T1000 (cell line): ENCODE data around the gene TCTN1.
"Not testable (repeated sequence)": the region's sequence is repeated elsewhere in the genome, so short reads cannot be mapped to it uniquely, and the experiment has no call there.

Experiments used
- DNase-seq: peaks from one replicate; lab custom pipeline; 2025; ENCODE audit warnings: mixed read lengths; lab: John Stamatoyannopoulos, UW

Gene TCTN1

DNA sequence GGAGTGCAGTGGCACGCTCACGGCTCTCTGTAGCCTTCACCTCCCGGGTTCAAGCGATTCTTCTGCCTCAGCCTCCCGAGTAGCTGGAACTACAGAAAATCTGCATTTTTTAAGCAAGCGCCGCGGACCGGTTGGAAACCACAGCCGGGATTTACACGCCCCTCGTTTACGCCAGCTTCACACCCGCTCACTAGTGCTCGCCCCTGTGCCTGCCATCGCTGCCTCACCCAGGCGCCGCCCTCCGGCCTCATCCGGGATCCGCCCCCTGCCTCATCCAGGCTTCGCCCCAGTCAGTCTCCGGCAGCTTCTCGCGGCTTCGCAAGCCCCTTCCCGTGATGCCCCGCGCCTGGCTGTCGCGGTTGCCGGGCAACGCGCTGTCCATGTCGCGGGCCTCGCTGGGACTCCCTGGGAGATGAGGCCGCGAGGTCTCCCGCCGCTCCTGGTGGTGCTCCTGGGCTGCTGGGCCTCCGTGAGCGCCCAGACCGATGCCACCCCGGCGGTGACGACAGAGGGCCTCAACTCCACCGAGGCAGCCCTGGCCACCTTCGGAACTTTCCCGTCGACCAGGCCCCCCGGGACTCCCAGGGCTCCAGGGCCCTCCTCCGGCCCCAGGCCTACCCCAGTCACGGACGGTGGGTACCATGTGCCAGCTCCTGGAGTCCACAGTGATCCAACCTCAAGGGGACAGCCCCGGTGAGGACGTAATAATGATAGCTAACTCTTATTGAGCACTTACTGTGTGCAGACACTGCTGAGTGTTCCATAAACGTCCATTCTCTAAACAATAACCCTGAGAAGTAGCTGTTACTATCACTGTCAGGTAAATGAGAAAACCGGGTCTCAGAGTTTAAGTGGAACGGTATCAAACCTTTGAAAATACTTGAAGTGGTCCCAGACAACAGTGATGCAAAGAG, at the start of gene TCTN1:
TCTN1 (plus strand) TSS at position 359 of the 914 bp plus-strand sequence; CDS start at position 413, 54 bp downstream.
- DNase-seq: peak; percentile 92

DNA sequence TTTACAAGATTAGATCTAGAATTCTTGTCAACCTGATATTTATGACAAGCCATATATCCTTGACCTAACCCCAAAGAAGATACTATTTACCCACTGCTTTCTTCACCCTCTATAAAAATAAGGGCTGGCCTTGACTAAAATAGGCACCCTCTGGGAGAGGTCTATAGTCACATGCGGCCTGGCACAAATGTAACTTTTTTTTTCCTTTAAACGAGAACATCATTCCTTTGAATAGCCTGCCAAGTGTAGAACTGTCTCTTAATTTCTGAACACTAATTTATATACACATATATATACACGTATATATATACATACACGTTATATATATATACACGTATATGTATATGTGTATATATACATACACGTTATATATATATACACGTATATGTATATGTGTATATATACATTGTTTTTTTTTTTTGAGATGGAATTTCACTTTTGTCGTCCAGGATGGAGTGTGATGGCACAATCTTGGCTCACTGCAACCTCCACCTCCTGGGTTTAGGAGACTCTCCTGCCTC, 49.4 kb upstream of the TCTN1 start:
- DNase-seq: no peak

GRCh38 chr12:110565894-110566871, 47.7 kb upstream of the TCTN1 start:
- no peak for DNase-seq

DNA sequence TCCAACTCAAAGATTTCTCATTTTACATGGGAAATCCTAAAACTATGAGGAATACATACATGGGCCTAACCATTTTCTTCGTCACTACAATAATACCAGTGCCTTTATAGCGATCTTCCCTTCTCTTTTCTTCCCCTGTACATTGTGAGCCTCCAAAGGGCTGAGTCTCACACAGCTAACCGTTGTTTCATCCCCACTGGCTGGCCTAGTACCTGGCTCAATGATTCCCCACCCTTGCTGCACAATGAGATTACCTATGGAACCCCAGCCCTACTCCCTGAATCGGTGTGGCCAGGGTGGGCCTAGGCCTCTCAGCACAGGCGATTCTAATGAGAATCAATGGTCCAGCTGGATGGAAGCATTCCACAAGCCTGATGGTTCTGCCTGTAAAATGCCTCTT, 46.9 kb upstream of the TCTN1 start:
- DNase-seq: no peak

DNA sequence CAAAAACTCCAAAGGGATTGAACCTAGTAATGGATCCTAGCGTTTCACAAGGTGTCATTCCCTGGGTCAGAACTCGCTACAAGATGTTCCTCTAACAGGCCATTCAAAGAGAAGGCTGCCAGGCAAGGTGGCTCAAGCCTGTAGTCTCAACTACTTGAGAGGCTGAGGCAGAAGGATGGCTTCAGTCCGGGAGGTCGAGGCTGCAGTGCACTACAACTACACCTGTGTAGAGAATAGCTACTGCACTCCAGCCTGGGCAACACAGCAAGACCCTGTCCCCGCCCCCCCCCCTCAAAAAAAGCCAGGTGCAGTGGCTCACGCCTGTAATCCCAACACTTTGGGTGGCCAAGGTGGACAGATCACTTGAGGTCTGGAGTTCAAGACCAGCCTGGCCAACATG, 45.2 kb upstream of the TCTN1 start:
- no peak for DNase-seq

DNA sequence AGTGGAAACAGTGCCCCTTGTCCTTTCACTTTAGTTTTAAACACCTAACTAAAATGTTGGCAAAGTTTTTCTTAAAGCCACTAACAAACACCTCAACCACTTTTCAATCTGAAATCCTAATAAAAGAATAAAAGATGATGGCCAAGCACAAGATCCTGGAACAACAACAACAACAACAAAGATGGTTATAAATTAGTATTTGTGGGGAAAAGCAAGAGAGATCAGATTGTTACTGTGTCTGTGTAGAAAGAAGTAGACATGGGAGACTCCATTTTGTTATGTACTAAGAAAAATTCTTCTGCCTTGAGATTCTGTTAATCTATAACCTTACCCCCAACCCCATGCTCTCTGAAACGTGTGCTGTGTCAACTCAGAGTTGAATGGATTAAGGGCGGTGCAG, 44.1 kb upstream of the TCTN1 start:
- DNase-seq: not testable (repeated sequence)

GRCh38 chr12:110570798-110571197, 43.1 kb upstream of the TCTN1 start:
- not testable (repeated sequence) for DNase-seq

GRCh38 chr12:110574044-110574443, 39.9 kb upstream of the TCTN1 start:
- no peak for DNase-seq

- not testable (repeated sequence) for DNase-seq
Measured at GRCh38 chr12:110574717-110575230, 39.2 kb upstream of the TCTN1 start.

DNA sequence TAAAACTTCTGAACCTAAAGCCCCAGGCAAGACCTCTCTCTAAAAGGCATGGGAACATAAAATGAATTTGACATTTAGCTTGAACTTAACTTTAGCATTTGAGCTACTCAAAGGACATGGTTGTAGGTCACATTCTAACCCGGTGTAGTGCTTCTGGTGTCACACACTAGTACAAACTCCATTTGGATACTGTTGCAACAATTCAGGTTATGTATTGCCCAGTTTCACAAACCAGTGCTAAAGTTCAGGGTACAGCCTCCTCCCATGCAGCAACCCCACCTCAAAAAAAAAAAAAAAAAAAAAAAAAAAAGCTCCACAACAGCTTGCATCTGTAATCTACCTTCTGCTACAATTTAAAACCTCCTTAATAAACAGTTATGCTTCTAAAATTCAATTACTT, 38.6 kb upstream of the TCTN1 start:
- DNase-seq: no peak

- DNase-seq: no peak
Measured at GRCh38 chr12:110576504-110576903, 37.4 kb upstream of the TCTN1 start.

DNA sequence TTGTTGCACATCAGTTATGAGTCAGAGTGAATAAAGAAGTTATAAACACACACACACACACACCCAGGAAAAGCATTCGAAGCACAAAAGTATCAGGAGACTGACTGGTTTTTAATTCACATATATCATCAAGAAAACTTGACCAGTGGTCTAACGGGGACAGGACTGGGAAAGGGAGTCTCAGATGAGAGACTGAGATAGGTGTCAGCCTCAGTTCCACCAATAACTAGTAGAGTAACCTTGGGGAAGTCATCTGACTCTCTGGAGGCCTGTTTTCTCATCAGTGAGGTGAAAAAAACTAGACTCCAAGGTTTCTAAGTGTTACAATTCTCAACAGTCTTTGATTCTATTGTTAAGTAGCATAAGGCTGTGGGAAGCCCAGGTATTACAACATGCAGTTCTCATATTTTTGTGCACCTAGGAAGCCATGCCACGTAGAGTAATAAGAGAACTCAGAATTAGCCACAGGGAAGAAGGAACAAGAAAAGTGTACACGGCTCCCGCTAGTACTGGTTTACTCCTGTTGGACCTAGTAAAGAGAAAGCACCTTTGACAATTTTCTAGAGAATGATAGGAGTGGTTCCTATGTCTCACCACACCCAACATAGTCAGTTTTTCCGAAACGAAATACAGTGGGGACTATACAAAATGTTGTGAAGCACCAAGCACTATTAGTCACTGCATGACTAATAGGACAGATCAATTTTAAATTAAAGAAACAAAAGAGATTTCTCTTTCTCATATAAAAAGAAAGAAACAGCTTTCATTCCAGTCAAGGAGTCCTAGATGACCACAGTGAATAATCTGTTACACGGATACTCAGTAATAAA, 35.9 kb upstream of the TCTN1 start:
- DNase-seq: no peak

DNA sequence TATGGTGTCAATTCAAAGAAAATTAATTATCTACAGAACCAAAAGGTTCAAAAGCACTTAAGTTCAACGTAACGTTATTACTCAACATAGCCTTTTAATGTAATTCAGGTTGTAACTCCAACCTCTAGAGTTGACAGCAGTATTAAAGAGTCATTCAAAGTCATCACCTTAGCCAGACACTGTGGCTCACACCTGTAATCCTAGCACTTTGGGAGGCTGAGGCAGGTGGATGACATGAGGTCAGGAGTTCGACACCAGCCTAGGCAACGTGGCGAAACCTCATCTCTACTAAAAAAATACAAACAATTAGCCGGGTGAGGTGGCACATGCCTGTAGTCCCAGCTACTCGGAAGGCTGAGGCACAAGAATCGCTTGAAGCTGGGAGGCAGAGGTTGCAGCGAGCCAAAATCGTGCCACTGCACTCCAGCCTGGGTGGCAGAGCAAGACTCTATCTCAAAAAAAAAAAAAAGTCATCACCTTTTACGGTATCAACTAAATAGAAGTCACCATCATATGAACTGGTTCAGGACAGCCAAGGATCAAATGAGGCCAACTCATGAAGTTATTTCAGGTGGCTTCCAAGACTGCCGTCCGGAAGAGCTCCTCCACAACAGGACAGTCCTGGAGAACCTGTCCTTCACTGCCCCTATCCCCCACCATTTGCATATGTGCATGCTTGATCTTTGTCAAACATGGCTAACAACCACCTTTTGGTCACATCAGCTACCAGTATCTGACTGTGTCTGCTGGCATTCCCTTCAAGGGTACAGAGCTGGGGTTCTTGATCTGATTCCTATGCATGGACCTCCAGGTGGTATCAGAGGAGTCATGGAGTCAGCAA, 35.0 kb upstream of the TCTN1 start:
- no peak for DNase-seq

- DNase-seq: no peak
Measured at GRCh38 chr12:110579535-110580253, 34.2 kb upstream of the TCTN1 start.

DNA sequence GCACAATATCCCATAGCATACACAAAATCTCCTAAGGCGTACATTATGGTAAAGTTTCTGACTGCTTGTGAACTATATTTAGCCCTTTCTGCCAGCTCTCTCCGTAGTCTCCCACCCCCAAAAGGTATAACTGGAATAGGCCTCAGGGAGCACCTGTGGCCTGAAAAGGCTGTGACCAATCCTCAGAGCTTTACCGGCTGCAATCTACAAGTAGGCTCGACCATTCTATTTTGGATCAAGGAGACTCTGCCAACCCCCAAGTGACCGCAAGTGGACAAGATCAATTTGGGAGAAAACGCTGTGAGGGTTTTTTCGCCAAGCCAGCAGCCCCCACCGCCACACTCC, 32.0 kb upstream of the TCTN1 start:
- no peak for DNase-seq

GRCh38 chr12:110582276-110583136, 31.4 kb upstream of the TCTN1 start:
- peak; percentile 23 for DNase-seq

- peak; percentile 87 for DNase-seq
Measured at GRCh38 chr12:110583137-110584059, 30.5 kb upstream of the TCTN1 start, which contains the start of gene PPTC7. PPTC7 (minus strand) TSS chr12:110583318; CDS start chr12:110583031, 287 bp downstream.
